GM23338 (cell line): Measurements from ENCODE around the gene ZNF177. TPM values are rescaled to one million over a fixed set of nuclear protein-coding genes. Genes with fewer than 3 reads are reported as not detected.
A peak's percentile ranks its signal among the peaks of the same experiment; 100 is the strongest.

Source experiments
- ATAC-seq: fragments of 200-7000 bp; cut with Tn5 transposase; 3 replicates; pipeline ENCODE4 v1.9.1; 2020
- DNase-seq: peaks from one replicate; pipeline ENCODE4 v3.0.0-alpha.2; 2015; ENCODE audit warnings: low spot score
- H2AFZ ChIP-seq: fragments of 200-600 bp; sonication (generic); 2 replicates; pipeline ENCODE4 v1.8.0; 2016; ENCODE audit warnings: antibody characterized with exemption, mild to moderate bottlenecking, moderate library complexity
- H3F3A ChIP-seq: fragments of 200-600 bp; sonication (generic); replicated peaks from 2 replicates; pipeline ENCODE4 v1.8.0; 2017; ENCODE audit warnings: antibody characterized with exemption, mixed run types, low read depth
- H3K27ac ChIP-seq: fragments of 200-600 bp; sonication (generic); 2 replicates; pipeline ENCODE4 v1.6.1; 2016; ENCODE audit warnings: low read depth
- H3K27me3 ChIP-seq: fragments of 200-600 bp; sonication (generic); 2 replicates; pipeline ENCODE4 v1.8.0; 2016; ENCODE audit warnings: mild to moderate bottlenecking, mixed run types, moderate library complexity; ENCODE audit not compliant: insufficient read depth
- H3K36me3 ChIP-seq: fragments of 200-600 bp; sonication (generic); 2 replicates; pipeline ENCODE4 v1.8.0; 2016; ENCODE audit warnings: mild to moderate bottlenecking; ENCODE audit not compliant: insufficient read depth
- H3K4me1 ChIP-seq: fragments of 200-600 bp; sonication (generic); 2 replicates; pipeline ENCODE4 v1.8.0; 2016; ENCODE audit warnings: mild to moderate bottlenecking, moderate library complexity; ENCODE audit not compliant: insufficient read depth
- H3K4me2 ChIP-seq: fragments of 200-600 bp; sonication (generic); 2 replicates; pipeline ENCODE4 v1.7.1; 2017; ENCODE audit warnings: mixed run types
- H3K4me3 ChIP-seq: fragments of 200-600 bp; sonication (generic); 2 replicates; pipeline ENCODE4 v1.6.1; 2016; ENCODE audit warnings: mixed run types
- H3K79me2 ChIP-seq: fragments of 200-600 bp; sonication (generic); replicated peaks from 2 replicates; pipeline ENCODE4 v1.8.0; 2017; ENCODE audit warnings: mild to moderate bottlenecking; ENCODE audit not compliant: insufficient read depth
- H3K9me2 ChIP-seq: fragments of 200-600 bp; sonication (generic); 2 replicates; pipeline ENCODE4 v1.8.0; 2017; ENCODE audit not compliant: insufficient read depth
- H4K20me1 ChIP-seq: fragments of 200-600 bp; sonication (generic); replicated peaks from 2 replicates; pipeline ENCODE4 v1.8.0; 2017; ENCODE audit warnings: mild to moderate bottlenecking; ENCODE audit not compliant: insufficient read depth
- H3K27ac Mint-ChIP-seq: 2 replicates; pipeline ENCODE4 v1.8.0; 2020; ENCODE audit warnings: inconsistent platforms, mild to moderate bottlenecking, moderate library complexity, mixed read lengths
- H3K27me3 Mint-ChIP-seq: 3 replicates; pipeline ENCODE4 v1.8.0; 2022; ENCODE audit warnings: low read depth, mild to moderate bottlenecking, moderate library complexity, mixed read lengths, inconsistent platforms; ENCODE audit not compliant: insufficient read depth, poor library complexity
- H3K36me3 Mint-ChIP-seq: 3 replicates; pipeline ENCODE4 v1.8.0; 2021; ENCODE audit warnings: low read depth, mild to moderate bottlenecking, inconsistent platforms, moderate library complexity, mixed read lengths
- H3K4me1 Mint-ChIP-seq: 3 replicates; pipeline ENCODE4 v1.8.0; 2020; ENCODE audit warnings: mild to moderate bottlenecking, inconsistent platforms, mixed read lengths
- H3K4me3 Mint-ChIP-seq: 3 replicates; pipeline ENCODE4 v1.8.0; 2021; ENCODE audit warnings: moderate library complexity, mild to moderate bottlenecking, inconsistent platforms, mixed read lengths
- H3K9me3 Mint-ChIP-seq: 3 replicates; pipeline ENCODE4 v1.8.0; 2020; ENCODE audit warnings: moderate library complexity, mild to moderate bottlenecking, inconsistent platforms, mixed read lengths
- CREB1 ChIP-seq: fragments of 250-450 bp; sonication (Bioruptor Pico); IDR thresholded peaks from 2 replicates; pipeline ENCODE4 v1.5.0; 2020; ENCODE audit warnings: low read depth, mild to moderate bottlenecking, moderate library complexity
- EZH2 ChIP-seq: fragments of 200-600 bp; sonication (generic); IDR thresholded peaks from one replicate; pipeline ENCODE4 v1.8.0; 2017; ENCODE audit warnings: antibody characterized with exemption, mild to moderate bottlenecking, low read depth; ENCODE audit not compliant: unreplicated experiment
- EZH2phosphoT487 ChIP-seq: fragments of 200-600 bp; sonication (generic); IDR thresholded peaks from one replicate; pipeline ENCODE4 v1.8.1; 2018; ENCODE audit warnings: antibody characterized with exemption; ENCODE audit not compliant: unreplicated experiment
- JUNB ChIP-seq: IDR thresholded peaks from one replicate; pipeline ENCODE4 v1.6.1; 2016; ENCODE audit warnings: antibody characterized with exemption; ENCODE audit not compliant: unreplicated experiment
- NANOG ChIP-seq: IDR thresholded peaks from 2 replicates; pipeline ENCODE4 v1.6.1; 2016; ENCODE audit warnings: antibody characterized with exemption, borderline replicate concordance
- POLR2AphosphoS5 ChIP-seq: IDR thresholded peaks from 2 replicates; pipeline ENCODE4 v1.6.1; 2016; ENCODE audit warnings: antibody characterized with exemption, low read depth
- STAT1 ChIP-seq: IDR thresholded peaks from one replicate; pipeline ENCODE4 v1.6.1; 2016; ENCODE audit warnings: antibody characterized with exemption; ENCODE audit not compliant: unreplicated experiment
- ZNF114 ChIP-seq: fragments of 250-450 bp; sonication (Bioruptor Pico); IDR thresholded peaks from 2 replicates; pipeline ENCODE4 v1.5.0; 2020; ENCODE audit warnings: mild to moderate bottlenecking, moderate library complexity
- ZNF331 ChIP-seq: fragments of 250-450 bp; sonication (Bioruptor Pico); IDR thresholded peaks from 2 replicates; pipeline ENCODE4 v1.5.0; 2020; ENCODE audit warnings: low read depth, mild to moderate bottlenecking, moderate library complexity
- polyA plus RNA-seq: library from polyadenylated mRNA; unstranded; fragments of >200 nt; fragmentation: Nextera tagmentation; extraction: Ambion mirVana; gene quantifications from 2 replicates; pipeline ENCODE4 v1.2.1, GENCODE V29; 2016
- total RNA-seq: library from RNA; depleted of rRNA; stranded (reverse); fragments of >200 nt; shearing (Covaris generic); gene quantifications from 2 replicates; pipeline ENCODE4 v1.2.3, GENCODE V29; 2014
- TF ChIP-seq, protein P1 (sequence below): fragments of 250-450 bp; sonication (Bioruptor Pico); IDR thresholded peaks from 2 replicates; pipeline ENCODE4 v1.5.0; 2020; ENCODE audit warnings: mild to moderate bottlenecking, moderate library complexity
- TF ChIP-seq, protein P2 (sequence below): IDR thresholded peaks from one replicate; pipeline ENCODE4 v1.6.1; 2018; ENCODE audit warnings: antibody characterized with exemption; ENCODE audit not compliant: unreplicated experiment
- TF ChIP-seq, protein P3 (sequence below), 2 experiments: fragments of 200-600 bp in 1 of 2; sonication (generic) in 1 of 2; conservative IDR thresholded peaks; 2 replicates each; pipeline versions ENCODE4 v1.5.1 to v1.6.1; 2016 to 2017; ENCODE audit warnings: antibody characterized with exemption in 2 of 2, low read depth in 2 of 2, mild to moderate bottlenecking in 2 of 2, moderate library complexity in 1 of 2
- TF ChIP-seq, protein P4 (sequence below): IDR thresholded peaks from 2 replicates; pipeline ENCODE4 v1.6.1; 2016; ENCODE audit warnings: antibody characterized with exemption

ZNF177 gene
- total and polyA plus RNA-seq, 2 experiments from 2014 or later: 5.8 to 7.1 TPM

DNA sequence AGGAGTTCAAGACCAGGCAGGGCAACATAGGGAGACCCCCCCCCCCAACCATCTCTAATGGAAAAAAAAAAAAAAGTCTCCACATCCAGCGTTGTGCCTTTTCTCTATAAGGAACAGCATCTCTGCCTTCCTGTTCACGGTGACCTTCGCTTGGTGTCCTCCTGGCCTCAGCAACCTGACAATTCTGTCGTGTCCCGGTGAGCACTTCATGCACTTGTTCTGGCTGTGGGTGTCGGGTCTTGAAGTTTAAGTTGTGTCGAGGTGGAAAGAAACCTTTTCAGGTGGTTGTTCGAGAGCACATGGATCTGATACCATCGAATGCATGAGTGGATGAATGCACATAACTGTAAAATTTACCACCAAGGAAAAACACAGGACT lies 38.2 kb upstream of the ZNF177 start:
- H3K4me3 Mint-ChIP-seq: peak overlapping the region; percentile 86
- H3K4me1 ChIP-seq: peaks cover 6% of the 10 kb centered on the region; the same call in 1 of the 2 replicates
- peak overlapping the region; percentile 11; the same call in 1 of the 2 replicates for H2AFZ ChIP-seq
- no peaks in the 10 kb centered on the region for H3K9me2 ChIP-seq
- peaks cover 17% of the 10 kb centered on the region for H3K27me3 Mint-ChIP-seq
- no peaks in the 10 kb centered on the region for H3K27me3 ChIP-seq
- H3K36me3 ChIP-seq: peaks cover 17% of the 10 kb centered on the region
- TF ChIP-seq, protein P1, sequence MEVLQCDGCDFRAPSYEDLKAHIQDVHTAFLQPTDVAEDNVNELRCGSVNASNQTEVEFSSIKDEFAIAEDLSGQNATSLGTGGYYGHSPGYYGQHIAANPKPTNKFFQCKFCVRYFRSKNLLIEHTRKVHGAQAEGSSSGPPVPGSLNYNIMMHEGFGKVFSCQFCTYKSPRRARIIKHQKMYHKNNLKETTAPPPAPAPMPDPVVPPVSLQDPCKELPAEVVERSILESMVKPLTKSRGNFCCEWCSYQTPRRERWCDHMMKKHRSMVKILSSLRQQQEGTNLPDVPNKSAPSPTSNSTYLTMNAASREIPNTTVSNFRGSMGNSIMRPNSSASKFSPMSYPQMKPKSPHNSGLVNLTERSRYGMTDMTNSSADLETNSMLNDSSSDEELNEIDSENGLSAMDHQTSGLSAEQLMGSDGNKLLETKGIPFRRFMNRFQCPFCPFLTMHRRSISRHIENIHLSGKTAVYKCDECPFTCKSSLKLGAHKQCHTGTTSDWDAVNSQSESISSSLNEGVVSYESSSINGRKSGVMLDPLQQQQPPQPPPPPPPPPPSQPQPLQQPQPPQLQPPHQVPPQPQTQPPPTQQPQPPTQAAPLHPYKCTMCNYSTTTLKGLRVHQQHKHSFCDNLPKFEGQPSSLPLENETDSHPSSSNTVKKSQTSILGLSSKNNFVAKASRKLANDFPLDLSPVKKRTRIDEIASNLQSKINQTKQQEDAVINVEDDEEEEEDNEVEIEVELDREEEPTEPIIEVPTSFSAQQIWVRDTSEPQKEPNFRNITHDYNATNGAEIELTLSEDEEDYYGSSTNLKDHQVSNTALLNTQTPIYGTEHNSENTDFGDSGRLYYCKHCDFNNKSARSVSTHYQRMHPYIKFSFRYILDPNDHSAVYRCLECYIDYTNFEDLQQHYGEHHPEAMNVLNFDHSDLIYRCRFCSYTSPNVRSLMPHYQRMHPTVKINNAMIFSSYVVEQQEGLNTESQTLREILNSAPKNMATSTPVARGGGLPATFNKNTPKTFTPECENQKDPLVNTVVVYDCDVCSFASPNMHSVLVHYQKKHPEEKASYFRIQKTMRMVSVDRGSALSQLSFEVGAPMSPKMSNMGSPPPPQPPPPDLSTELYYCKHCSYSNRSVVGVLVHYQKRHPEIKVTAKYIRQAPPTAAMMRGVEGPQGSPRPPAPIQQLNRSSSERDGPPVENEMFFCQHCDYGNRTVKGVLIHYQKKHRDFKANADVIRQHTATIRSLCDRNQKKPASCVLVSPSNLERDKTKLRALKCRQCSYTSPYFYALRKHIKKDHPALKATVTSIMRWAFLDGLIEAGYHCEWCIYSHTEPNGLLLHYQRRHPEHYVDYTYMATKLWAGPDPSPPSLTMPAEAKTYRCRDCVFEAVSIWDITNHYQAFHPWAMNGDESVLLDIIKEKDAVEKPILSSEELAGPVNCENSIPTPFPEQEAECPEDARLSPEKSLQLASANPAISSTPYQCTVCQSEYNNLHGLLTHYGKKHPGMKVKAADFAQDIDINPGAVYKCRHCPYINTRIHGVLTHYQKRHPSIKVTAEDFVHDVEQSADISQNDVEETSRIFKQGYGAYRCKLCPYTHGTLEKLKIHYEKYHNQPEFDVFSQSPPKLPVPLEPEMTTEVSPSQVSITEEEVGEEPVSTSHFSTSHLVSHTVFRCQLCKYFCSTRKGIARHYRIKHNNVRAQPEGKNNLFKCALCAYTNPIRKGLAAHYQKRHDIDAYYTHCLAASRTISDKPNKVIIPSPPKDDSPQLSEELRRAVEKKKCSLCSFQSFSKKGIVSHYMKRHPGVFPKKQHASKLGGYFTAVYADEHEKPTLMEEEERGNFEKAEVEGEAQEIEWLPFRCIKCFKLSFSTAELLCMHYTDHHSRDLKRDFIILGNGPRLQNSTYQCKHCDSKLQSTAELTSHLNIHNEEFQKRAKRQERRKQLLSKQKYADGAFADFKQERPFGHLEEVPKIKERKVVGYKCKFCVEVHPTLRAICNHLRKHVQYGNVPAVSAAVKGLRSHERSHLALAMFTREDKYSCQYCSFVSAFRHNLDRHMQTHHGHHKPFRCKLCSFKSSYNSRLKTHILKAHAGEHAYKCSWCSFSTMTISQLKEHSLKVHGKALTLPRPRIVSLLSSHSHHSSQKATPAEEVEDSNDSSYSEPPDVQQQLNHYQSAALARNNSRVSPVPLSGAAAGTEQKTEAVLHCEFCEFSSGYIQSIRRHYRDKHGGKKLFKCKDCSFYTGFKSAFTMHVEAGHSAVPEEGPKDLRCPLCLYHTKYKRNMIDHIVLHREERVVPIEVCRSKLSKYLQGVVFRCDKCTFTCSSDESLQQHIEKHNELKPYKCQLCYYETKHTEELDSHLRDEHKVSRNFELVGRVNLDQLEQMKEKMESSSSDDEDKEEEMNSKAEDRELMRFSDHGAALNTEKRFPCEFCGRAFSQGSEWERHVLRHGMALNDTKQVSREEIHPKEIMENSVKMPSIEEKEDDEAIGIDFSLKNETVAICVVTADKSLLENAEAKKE (CRISPR knock-in tag): no peak
- TF ChIP-seq, protein P2, sequence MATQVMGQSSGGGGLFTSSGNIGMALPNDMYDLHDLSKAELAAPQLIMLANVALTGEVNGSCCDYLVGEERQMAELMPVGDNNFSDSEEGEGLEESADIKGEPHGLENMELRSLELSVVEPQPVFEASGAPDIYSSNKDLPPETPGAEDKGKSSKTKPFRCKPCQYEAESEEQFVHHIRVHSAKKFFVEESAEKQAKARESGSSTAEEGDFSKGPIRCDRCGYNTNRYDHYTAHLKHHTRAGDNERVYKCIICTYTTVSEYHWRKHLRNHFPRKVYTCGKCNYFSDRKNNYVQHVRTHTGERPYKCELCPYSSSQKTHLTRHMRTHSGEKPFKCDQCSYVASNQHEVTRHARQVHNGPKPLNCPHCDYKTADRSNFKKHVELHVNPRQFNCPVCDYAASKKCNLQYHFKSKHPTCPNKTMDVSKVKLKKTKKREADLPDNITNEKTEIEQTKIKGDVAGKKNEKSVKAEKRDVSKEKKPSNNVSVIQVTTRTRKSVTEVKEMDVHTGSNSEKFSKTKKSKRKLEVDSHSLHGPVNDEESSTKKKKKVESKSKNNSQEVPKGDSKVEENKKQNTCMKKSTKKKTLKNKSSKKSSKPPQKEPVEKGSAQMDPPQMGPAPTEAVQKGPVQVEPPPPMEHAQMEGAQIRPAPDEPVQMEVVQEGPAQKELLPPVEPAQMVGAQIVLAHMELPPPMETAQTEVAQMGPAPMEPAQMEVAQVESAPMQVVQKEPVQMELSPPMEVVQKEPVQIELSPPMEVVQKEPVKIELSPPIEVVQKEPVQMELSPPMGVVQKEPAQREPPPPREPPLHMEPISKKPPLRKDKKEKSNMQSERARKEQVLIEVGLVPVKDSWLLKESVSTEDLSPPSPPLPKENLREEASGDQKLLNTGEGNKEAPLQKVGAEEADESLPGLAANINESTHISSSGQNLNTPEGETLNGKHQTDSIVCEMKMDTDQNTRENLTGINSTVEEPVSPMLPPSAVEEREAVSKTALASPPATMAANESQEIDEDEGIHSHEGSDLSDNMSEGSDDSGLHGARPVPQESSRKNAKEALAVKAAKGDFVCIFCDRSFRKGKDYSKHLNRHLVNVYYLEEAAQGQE: no peak
- TF ChIP-seq EZH2 (no peak), CREB1 (CRISPR knock-in tag) (no peak), ZNF114 (CRISPR knock-in tag) (no peak), EZH2phosphoT487 (no peak), NANOG (no peak), POLR2AphosphoS5 (no peak), JUNB (no peak), STAT1 (no peak), ZNF331 (CRISPR knock-in tag) (no peak)
- TF ChIP-seq, protein P3, sequence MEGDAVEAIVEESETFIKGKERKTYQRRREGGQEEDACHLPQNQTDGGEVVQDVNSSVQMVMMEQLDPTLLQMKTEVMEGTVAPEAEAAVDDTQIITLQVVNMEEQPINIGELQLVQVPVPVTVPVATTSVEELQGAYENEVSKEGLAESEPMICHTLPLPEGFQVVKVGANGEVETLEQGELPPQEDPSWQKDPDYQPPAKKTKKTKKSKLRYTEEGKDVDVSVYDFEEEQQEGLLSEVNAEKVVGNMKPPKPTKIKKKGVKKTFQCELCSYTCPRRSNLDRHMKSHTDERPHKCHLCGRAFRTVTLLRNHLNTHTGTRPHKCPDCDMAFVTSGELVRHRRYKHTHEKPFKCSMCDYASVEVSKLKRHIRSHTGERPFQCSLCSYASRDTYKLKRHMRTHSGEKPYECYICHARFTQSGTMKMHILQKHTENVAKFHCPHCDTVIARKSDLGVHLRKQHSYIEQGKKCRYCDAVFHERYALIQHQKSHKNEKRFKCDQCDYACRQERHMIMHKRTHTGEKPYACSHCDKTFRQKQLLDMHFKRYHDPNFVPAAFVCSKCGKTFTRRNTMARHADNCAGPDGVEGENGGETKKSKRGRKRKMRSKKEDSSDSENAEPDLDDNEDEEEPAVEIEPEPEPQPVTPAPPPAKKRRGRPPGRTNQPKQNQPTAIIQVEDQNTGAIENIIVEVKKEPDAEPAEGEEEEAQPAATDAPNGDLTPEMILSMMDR (conservative IDR thresholded peaks at IDR 0.05; ENCODE audit: low read depth in 2 of 2): no peak
- TF ChIP-seq, protein P4, sequence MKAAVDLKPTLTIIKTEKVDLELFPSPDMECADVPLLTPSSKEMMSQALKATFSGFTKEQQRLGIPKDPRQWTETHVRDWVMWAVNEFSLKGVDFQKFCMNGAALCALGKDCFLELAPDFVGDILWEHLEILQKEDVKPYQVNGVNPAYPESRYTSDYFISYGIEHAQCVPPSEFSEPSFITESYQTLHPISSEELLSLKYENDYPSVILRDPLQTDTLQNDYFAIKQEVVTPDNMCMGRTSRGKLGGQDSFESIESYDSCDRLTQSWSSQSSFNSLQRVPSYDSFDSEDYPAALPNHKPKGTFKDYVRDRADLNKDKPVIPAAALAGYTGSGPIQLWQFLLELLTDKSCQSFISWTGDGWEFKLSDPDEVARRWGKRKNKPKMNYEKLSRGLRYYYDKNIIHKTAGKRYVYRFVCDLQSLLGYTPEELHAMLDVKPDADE: no peak
- H3K27ac Mint-ChIP-seq: no peak overlapping the region
- no peaks in the 10 kb centered on the region; the same call in 1 of the 2 replicates for H3F3A ChIP-seq
- peaks cover 78% of the 10 kb centered on the region for H3K9me3 Mint-ChIP-seq
- peak overlapping the region; percentile 89 for H3K4me3 ChIP-seq
- peaks cover 75% of the 10 kb centered on the region for H3K36me3 Mint-ChIP-seq
- H3K4me1 Mint-ChIP-seq: no peaks in the 10 kb centered on the region
- no peak for DNase-seq
- no peak for ATAC-seq
- H4K20me1 ChIP-seq: no peaks in the 10 kb centered on the region
- H3K27ac ChIP-seq: peak overlapping the region; percentile 82
- H3K79me2 ChIP-seq: peaks cover 51% of the 10 kb centered on the region
- H3K4me2 ChIP-seq: peak overlapping the region; percentile 90
